MM.1S (cell line): ENCODE measurements around the gene DEAF1.

Experiments used
- DNase-seq: peaks from one replicate; pipeline ENCODE4 v3.0.0-alpha.2; 2015
- H2AFZ ChIP-seq: fragments of 300-600 bp; sonication (generic); 2 replicates; pipeline ENCODE4 v1.6.0; 2016; ENCODE audit warnings: antibody characterized with exemption, low read length
- H3F3A ChIP-seq: fragments of 300-600 bp; sonication (generic); 2 replicates; pipeline ENCODE4 v1.6.1; 2016; ENCODE audit warnings: mild to moderate bottlenecking, antibody characterized with exemption, low read length, moderate library complexity, mixed read lengths; ENCODE audit not compliant: insufficient read depth
- H3K27ac ChIP-seq: fragments of 300-600 bp; sonication (generic); 2 replicates; pipeline ENCODE4 v1.5.1; 2016; ENCODE audit warnings: mild to moderate bottlenecking, low read length
- H3K27me3 ChIP-seq: fragments of 300-600 bp; sonication (generic); replicated peaks from 2 replicates; pipeline ENCODE4 v1.6.0; 2016; ENCODE audit warnings: low read length; ENCODE audit not compliant: insufficient read depth
- H3K36me3 ChIP-seq: fragments of 300-600 bp; sonication (generic); replicated peaks from 2 replicates; pipeline ENCODE4 v1.6.1; 2016; ENCODE audit warnings: mild to moderate bottlenecking, low read length, mixed read lengths; ENCODE audit not compliant: insufficient read depth
- H3K4me1 ChIP-seq: fragments of 300-600 bp; sonication (generic); 2 replicates; pipeline ENCODE4 v1.6.1; 2016; ENCODE audit warnings: low read length, mixed read lengths
- H3K4me2 ChIP-seq: fragments of 300-600 bp; sonication (generic); 2 replicates; pipeline ENCODE4 v1.6.0; 2016; ENCODE audit warnings: low read depth, low read length
- H3K4me3 ChIP-seq: fragments of 300-600 bp; sonication (generic); 2 replicates; pipeline ENCODE4 v1.5.1; 2016; ENCODE audit warnings: low read length, mixed read lengths
- H3K79me2 ChIP-seq: fragments of 300-600 bp; sonication (generic); 2 replicates; pipeline ENCODE4 v1.6.1; 2016; ENCODE audit warnings: mixed run types, low read length, mixed read lengths
- H3K9ac ChIP-seq: fragments of 300-600 bp; sonication (generic); 2 replicates; pipeline ENCODE4 v1.6.1; 2016; ENCODE audit warnings: low read length, mixed read lengths
- H3K9me2 ChIP-seq: fragments of 300-600 bp; sonication (generic); replicated peaks from 2 replicates; pipeline ENCODE4 v1.6.1; 2016; ENCODE audit warnings: mild to moderate bottlenecking, low read length, mixed read lengths; ENCODE audit not compliant: insufficient read depth
- H3K9me3 ChIP-seq: fragments of 300-600 bp; sonication (generic); replicated peaks from 2 replicates; pipeline ENCODE4 v1.6.1; 2016; ENCODE audit warnings: mild to moderate bottlenecking, low read length, mixed read lengths; ENCODE audit not compliant: insufficient read depth
- H4K20me1 ChIP-seq: fragments of 300-600 bp; sonication (generic); 2 replicates; pipeline ENCODE4 v1.6.1; 2016; ENCODE audit warnings: mild to moderate bottlenecking, low read length, moderate library complexity, mixed read lengths; ENCODE audit not compliant: insufficient read depth
- CTCF ChIP-seq: fragments of 300-600 bp; sonication (generic); IDR thresholded peaks from 2 replicates; pipeline ENCODE4 v1.5.1; 2016; ENCODE audit warnings: antibody characterized with exemption, low read length, mixed read lengths
- EZH2 ChIP-seq: fragments of 300-600 bp; sonication (generic); optimal IDR thresholded peaks from 2 replicates; pipeline ENCODE3; 2017; ENCODE audit warnings: low read depth, mild to moderate bottlenecking, antibody characterized with exemption, low read length, mixed read lengths
- EZH2phosphoT487 ChIP-seq: fragments of 300-600 bp; sonication (generic); IDR thresholded peaks from 2 replicates; pipeline ENCODE4 v1.6.1; 2018; ENCODE audit warnings: antibody characterized with exemption, low read length

DEAF1 gene

GRCh38 chr11:673866-674265, 21.2 kb downstream of the DEAF1 start:
- Histone ChIP-seq H3K4me3 (no peak overlapping the region), H3K27me3 (no peaks in the 10 kb centered on the region), H3K27ac (no peak overlapping the region), H4K20me1 (no peaks in the 10 kb centered on the region), H2AFZ (no peak overlapping the region), H3F3A (no peaks in the 10 kb centered on the region), H3K9ac (no peak overlapping the region), H3K79me2 (no peaks in the 10 kb centered on the region), H3K9me3 (no peaks in the 10 kb centered on the region), H3K4me1 (no peaks in the 10 kb centered on the region), H3K36me3 (no peaks in the 10 kb centered on the region; the same call in 1 of the 2 replicates), H3K4me2 (no peak overlapping the region), H3K9me2 (no peaks in the 10 kb centered on the region)
- no peak for DNase-seq
- TF ChIP-seq EZH2 (no peak), EZH2phosphoT487 (no peak), CTCF (no peak)

GRCh38 chr11:665704-666281, 29.2 kb downstream of the DEAF1 start:
- Histone ChIP-seq H3K9me2 (no peaks in the 10 kb centered on the region), H3K27ac (no peak overlapping the region), H3K4me1 (no peaks in the 10 kb centered on the region), H3K27me3 (no peaks in the 10 kb centered on the region), H2AFZ (no peak overlapping the region), H3K4me3 (no peak overlapping the region), H4K20me1 (no peaks in the 10 kb centered on the region), H3K9me3 (no peaks in the 10 kb centered on the region), H3K79me2 (peaks cover 11% of the 10 kb centered on the region), H3K9ac (no peak overlapping the region), H3F3A (no peaks in the 10 kb centered on the region), H3K4me2 (no peak overlapping the region), H3K36me3 (no peaks in the 10 kb centered on the region)
- DNase-seq, result no peak
- no peak for TF ChIP-seq CTCF

GRCh38 chr11:665062-665703, 29.8 kb downstream of the DEAF1 start:
- H3K36me3 ChIP-seq, result no peaks in the 10 kb centered on the region
- no peaks in the 10 kb centered on the region for H4K20me1 ChIP-seq

More at GRCh38 chr11:665062-665703, 29.8 kb downstream of the DEAF1 start:
- Histone ChIP-seq H3K27me3 (no peaks in the 10 kb centered on the region), H3K9me2 (no peaks in the 10 kb centered on the region), H3F3A (no peaks in the 10 kb centered on the region), H3K4me1 (no peaks in the 10 kb centered on the region), H3K9me3 (no peaks in the 10 kb centered on the region), H3K9ac (no peak overlapping the region), H3K27ac (no peak overlapping the region), H3K4me2 (no peak overlapping the region), H2AFZ (no peak overlapping the region), H3K4me3 (no peak overlapping the region), H3K79me2 (peaks cover 11% of the 10 kb centered on the region)
- no peak for DNase-seq
- TF ChIP-seq EZH2, result no peak
- no peak for TF ChIP-seq CTCF
- no peak for TF ChIP-seq EZH2phosphoT487
